H1 (cell line): ENCODE data around the gene ELF4. TPM values are rescaled to one million over a fixed set of nuclear protein-coding genes. Genes with fewer than 3 reads are reported as not detected.

Experiments used
- CREB1 ChIP-seq: IDR thresholded peaks from 2 replicates; pipeline ENCODE4 v1.6.1; 2012; ENCODE audit warnings: inconsistent platforms
- EGR1 ChIP-seq: IDR thresholded peaks from 2 replicates; pipeline ENCODE4 v1.6.1; 2011; ENCODE audit warnings: low read depth, low read length, borderline replicate concordance
- EP300 ChIP-seq, 2 experiments: IDR thresholded peaks; 1 replicate in 1 of 2; 2 replicates in 1 of 2; pipeline ENCODE4 v1.6.1; 2011 to 2012; ENCODE audit warnings: low read depth in 2 of 2, low read length in 2 of 2, mild to moderate bottlenecking in 2 of 2, borderline replicate concordance in 1 of 2, inconsistent platforms in 1 of 2, moderate library complexity in 1 of 2
- JUND ChIP-seq: IDR thresholded peaks from 2 replicates; pipeline ENCODE4 v1.6.1; 2011; ENCODE audit warnings: mild to moderate bottlenecking, improper control_type of control experiment, low read length
- RNF2 ChIP-seq: fragments of 200-900, 300-1000 bp; sonication (generic); IDR thresholded peaks from 2 replicates; pipeline ENCODE4 v1.7.1; 2016; ENCODE audit warnings: borderline replicate concordance, low read depth, mild to moderate bottlenecking, antibody characterized with exemption, low read length; ENCODE audit not compliant: poor library complexity, severe bottlenecking; ENCODE audit errors: missing control alignments
- SP4 ChIP-seq: IDR thresholded peaks from 2 replicates; pipeline ENCODE4 v1.6.1; 2012; ENCODE audit warnings: low read length, inconsistent platforms
- TAF1 ChIP-seq: IDR thresholded peaks from 2 replicates; pipeline ENCODE4 v1.6.1; 2011; ENCODE audit warnings: mild to moderate bottlenecking, low read depth, low read length
- TEAD4 ChIP-seq: IDR thresholded peaks from 2 replicates; pipeline ENCODE4 v1.6.1; 2012; ENCODE audit warnings: low read depth, low read length, inconsistent platforms, mixed read lengths
- polyA plus RNA-seq, 7 experiments: library from polyadenylated mRNA; depleted of rRNA in 3 of 7; stranded (reverse) in 5 of 7; unstranded in 2 of 7; fragments of >200 nt in 5 of 7; fragments of 200-250 nt in 2 of 7; gene quantifications; 1 replicate in 5 of 7; 2 replicates in 1 of 7; 4 replicates in 1 of 7; pipeline versions ENCODE4 v1.2.1 to v1.2.3, GENCODE V29; 2011 to 2013; ENCODE audit warnings: missing spikeins in 2 of 7, mixed read lengths in 2 of 7
- total RNA-seq: library from RNA; stranded (reverse); fragmentation: NEBNext Ultra II Directional; extraction: Animal tissue kit (Norgen Biotek cat#: 25700); gene quantifications from 2 replicates; pipeline ENCODE4 v1.2.1, GENCODE V29; 2021
- TF ChIP-seq, protein P1 (sequence below): IDR thresholded peaks from 2 replicates; pipeline ENCODE4 v1.6.1; 2012; ENCODE audit warnings: low read length, inconsistent platforms
- TF ChIP-seq, protein P2 (sequence below): IDR thresholded peaks from 2 replicates; pipeline ENCODE4 v1.6.1; 2011; ENCODE audit warnings: low read depth, mild to moderate bottlenecking, low read length; ENCODE audit not compliant: insufficient read depth
- TF ChIP-seq, protein P3 (sequence below): IDR thresholded peaks from 2 replicates; pipeline ENCODE4 v1.6.1; 2012; ENCODE audit warnings: inconsistent platforms

ELF4 gene
- total and polyA plus RNA-seq, 2 of the 8 experiments (the other 6 are each of a cell fraction or from before 2014, with no cell fraction given): 1.8 to 2.0 TPM

DNA sequence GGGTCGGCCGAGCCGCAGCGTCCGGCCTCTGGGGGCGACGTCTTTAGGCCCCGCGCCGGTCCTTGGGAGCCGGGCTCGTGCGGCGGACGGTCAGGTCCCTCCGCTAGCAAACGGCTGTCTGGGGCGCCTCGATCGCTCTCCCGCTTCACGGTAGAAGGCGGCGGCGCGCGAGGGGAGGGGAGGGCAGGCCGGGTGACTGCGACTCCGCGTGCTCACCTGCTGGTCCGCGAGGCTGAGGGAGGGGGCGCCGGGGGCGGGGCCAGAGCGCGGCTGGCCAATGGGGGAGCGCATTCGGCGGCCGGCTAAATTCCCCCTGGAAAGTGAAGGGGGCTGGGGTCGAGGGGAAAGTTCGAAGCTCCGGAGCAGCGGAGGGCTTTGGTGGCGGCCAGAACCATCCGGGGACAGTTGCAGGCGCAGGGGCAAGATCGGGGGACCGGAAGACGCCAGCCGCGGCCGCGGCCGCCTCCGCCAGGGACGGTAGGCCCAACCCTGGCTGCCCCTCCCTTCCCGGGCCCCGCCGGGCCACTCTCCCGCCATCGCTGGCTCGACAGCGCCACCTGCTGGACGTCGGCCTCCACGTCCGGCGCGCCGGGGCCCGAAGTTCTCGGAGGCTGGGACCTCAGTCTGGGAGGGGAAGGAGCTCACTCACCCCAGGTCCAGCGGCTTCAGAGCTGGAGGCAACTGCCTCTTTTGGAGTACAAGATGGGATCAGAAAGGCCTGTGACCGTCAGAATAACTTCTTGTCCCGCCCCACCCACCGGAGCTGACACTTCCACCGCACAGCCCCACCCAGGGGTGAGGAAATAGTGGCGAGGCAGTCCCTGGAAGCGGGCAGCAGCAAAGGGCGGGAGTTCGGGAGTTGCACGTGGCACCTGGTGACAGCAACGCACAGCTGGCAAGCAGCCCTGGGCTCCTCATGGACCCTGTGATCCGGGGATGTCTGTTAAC lies 49.9 kb downstream of the ELF4 start (continued):
- TF ChIP-seq TEAD4 (no peak), CREB1 (peak; percentile 22; the same call in 1 of the 2 replicates), TAF1 (no peak), EP300 (IDR thresholded peaks at IDR 0.05; ENCODE audit: borderline replicate concordance in 1 of 2, low read depth in 2 of 2, low read length in 2 of 2) (no peak), SP4 (no peak), RNF2 (no peak), JUND (no peak), EGR1 (no peak)
- TF ChIP-seq, protein P1, sequence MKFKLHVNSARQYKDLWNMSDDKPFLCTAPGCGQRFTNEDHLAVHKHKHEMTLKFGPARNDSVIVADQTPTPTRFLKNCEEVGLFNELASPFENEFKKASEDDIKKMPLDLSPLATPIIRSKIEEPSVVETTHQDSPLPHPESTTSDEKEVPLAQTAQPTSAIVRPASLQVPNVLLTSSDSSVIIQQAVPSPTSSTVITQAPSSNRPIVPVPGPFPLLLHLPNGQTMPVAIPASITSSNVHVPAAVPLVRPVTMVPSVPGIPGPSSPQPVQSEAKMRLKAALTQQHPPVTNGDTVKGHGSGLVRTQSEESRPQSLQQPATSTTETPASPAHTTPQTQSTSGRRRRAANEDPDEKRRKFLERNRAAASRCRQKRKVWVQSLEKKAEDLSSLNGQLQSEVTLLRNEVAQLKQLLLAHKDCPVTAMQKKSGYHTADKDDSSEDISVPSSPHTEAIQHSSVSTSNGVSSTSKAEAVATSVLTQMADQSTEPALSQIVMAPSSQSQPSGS: no peak
- TF ChIP-seq, protein P2, sequence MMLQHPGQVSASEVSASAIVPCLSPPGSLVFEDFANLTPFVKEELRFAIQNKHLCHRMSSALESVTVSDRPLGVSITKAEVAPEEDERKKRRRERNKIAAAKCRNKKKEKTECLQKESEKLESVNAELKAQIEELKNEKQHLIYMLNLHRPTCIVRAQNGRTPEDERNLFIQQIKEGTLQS: no peak
- TF ChIP-seq, protein P3, sequence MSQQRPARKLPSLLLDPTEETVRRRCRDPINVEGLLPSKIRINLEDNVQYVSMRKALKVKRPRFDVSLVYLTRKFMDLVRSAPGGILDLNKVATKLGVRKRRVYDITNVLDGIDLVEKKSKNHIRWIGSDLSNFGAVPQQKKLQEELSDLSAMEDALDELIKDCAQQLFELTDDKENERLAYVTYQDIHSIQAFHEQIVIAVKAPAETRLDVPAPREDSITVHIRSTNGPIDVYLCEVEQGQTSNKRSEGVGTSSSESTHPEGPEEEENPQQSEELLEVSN: peak; percentile 99
